Measurements from ENCODE around the gene ME3. TPM values are rescaled to one million over a fixed set of nuclear protein-coding genes. Genes with fewer than 3 reads are reported as not detected.

ME3 gene
- polyA plus RNA-seq, 1 experiment, result 7.1 TPM

- TF ChIP-seq, protein P1, sequence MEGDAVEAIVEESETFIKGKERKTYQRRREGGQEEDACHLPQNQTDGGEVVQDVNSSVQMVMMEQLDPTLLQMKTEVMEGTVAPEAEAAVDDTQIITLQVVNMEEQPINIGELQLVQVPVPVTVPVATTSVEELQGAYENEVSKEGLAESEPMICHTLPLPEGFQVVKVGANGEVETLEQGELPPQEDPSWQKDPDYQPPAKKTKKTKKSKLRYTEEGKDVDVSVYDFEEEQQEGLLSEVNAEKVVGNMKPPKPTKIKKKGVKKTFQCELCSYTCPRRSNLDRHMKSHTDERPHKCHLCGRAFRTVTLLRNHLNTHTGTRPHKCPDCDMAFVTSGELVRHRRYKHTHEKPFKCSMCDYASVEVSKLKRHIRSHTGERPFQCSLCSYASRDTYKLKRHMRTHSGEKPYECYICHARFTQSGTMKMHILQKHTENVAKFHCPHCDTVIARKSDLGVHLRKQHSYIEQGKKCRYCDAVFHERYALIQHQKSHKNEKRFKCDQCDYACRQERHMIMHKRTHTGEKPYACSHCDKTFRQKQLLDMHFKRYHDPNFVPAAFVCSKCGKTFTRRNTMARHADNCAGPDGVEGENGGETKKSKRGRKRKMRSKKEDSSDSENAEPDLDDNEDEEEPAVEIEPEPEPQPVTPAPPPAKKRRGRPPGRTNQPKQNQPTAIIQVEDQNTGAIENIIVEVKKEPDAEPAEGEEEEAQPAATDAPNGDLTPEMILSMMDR (IDR thresholded peaks at IDR 0.05; ENCODE audit: low read depth, low read length), result no peak
- ChIA-PET CTCF (interaction anchor here (1.5 to 6.3 kb wide), 2 partner anchors 11 to 15 kb away, joined by 3 to 62 read pairs; no protein-coding TSS in a partner anchor), POLR2A (no interaction called here)
- H3K27me3 ChIP-seq (ENCODE audit: control insufficient read depth, insufficient read depth, low read length), result no peaks in the 10 kb centered on the region
- H3K9me3 ChIP-seq (ENCODE audit: control insufficient read depth, insufficient read depth, low read length), result peaks cover 9% of the 10 kb centered on the region
- no peak overlapping the region for H3K27ac ChIP-seq (ENCODE audit: low read depth, low read length)
- no peak for DNase-seq (ENCODE audit: low read depth, low spot score)
- no peak overlapping the region for H3K4me3 ChIP-seq (ENCODE audit: low read depth, low read length)
Observed at GRCh38 chr11:86593833-86594232, 78.6 kb downstream of the ME3 start.

- POLR2A ChIA-PET, result no interaction called here
- H3K4me3 ChIP-seq (ENCODE audit: low read depth, low read length), result no peak overlapping the region
- peaks cover 1% of the 10 kb centered on the region for H3K9me3 ChIP-seq (ENCODE audit: control insufficient read depth, insufficient read depth, low read length)
- DNase-seq (ENCODE audit: low read depth, low spot score), result peak; percentile 38
- TF ChIP-seq, protein P1 (IDR thresholded peaks at IDR 0.05; ENCODE audit: low read depth, low read length), result no peak
- CTCF ChIA-PET, result interaction anchor here (1.5 to 6.3 kb wide), 2 partner anchors 10 to 16 kb away, joined by 3 to 62 read pairs; no protein-coding TSS in a partner anchor
- H3K27me3 ChIP-seq (ENCODE audit: control insufficient read depth, insufficient read depth, low read length), result no peaks in the 10 kb centered on the region
- H3K27ac ChIP-seq (ENCODE audit: low read depth, low read length), result peak overlapping the region; percentile 66
Observed at GRCh38 chr11:86592659-86593451, 79.6 kb downstream of the ME3 start.

GRCh38 chr11:86592047-86592591 is 80.3 kb downstream of the ME3 start:
- H3K4me3 ChIP-seq (ENCODE audit: low read depth, low read length), result no peak overlapping the region
- no peak for DNase-seq (ENCODE audit: low read depth, low spot score)
- CTCF ChIA-PET, result interaction anchor here (6.3 kb wide), 1 partner anchor 16 kb away, joined by 62 read pairs; no protein-coding TSS in a partner anchor
- H3K27ac ChIP-seq (ENCODE audit: low read depth, low read length), result peak overlapping the region; percentile 66
- POLR2A ChIA-PET, result no interaction called here
- TF ChIP-seq, protein P1 (IDR thresholded peaks at IDR 0.05; ENCODE audit: low read depth, low read length), result no peak
- no peaks in the 10 kb centered on the region for H3K27me3 ChIP-seq (ENCODE audit: control insufficient read depth, insufficient read depth, low read length)
- no peaks in the 10 kb centered on the region for H3K9me3 ChIP-seq (ENCODE audit: control insufficient read depth, insufficient read depth, low read length)

DNA sequence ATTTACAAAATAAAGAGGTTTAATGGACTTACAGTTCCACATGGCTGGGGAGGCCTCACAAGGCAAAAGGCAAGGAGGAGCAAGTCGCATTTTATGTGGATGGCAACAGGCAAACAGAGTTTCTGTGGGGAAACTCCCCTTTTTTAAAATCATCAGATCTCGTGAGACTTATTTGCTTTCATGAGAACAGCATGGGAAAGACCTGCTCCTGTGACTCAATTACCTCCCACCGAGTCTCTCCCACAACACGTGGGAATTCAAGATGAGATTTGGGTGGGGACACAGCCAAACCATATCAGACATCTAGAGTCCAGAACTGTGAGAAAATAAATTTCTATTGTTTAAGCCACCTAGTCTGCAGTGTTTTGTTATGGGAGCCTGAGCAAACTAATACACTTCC is 80.8 kb downstream of the ME3 start:
- CTCF ChIA-PET, result interaction anchor here (6.3 kb wide), 1 partner anchor 17 kb away, joined by 62 read pairs; no protein-coding TSS in a partner anchor
- H3K27ac ChIP-seq (ENCODE audit: low read depth, low read length), result no peak overlapping the region
- no peaks in the 10 kb centered on the region for H3K9me3 ChIP-seq (ENCODE audit: control insufficient read depth, insufficient read depth, low read length)
- H3K27me3 ChIP-seq (ENCODE audit: control insufficient read depth, insufficient read depth, low read length), result no peaks in the 10 kb centered on the region
- POLR2A ChIA-PET, result no interaction called here
- TF ChIP-seq, protein P1 (IDR thresholded peaks at IDR 0.05; ENCODE audit: low read depth, low read length), result no peak
- H3K4me3 ChIP-seq (ENCODE audit: low read depth, low read length), result no peak overlapping the region
- DNase-seq (ENCODE audit: low read depth, low spot score), result no peak
